ENCODE measurements around the gene PLXNB2. TPM values are rescaled to one million over a fixed set of nuclear protein-coding genes. Genes with fewer than 3 reads are reported as not detected.
A peak's percentile ranks its signal among the peaks of the same experiment; 100 is the strongest.

The PLXNB2 gene
- total RNA-seq, 1 experiment from 2014 or later, result 236 TPM

DNA sequence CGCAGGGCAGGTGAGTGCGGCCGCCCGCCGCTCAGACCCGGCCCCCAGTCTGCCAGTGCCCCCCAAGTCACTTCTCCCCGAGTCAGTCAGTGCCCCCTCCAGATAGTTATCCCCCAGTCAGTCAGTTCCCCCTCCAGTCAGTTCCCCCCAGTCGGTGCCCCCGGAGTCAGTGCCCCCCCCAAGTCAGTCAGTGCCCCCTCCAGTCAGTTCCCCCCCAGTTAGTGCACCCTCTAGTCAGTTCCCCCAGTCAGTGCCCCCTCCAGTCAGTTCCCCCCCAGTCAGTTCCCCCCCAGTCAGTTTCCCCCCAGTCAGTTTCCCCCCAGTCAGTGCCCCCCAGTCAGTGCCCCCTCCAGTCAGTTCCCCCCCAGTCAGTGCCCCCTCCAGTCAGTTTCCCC lies 36.1 kb upstream of the PLXNB2 start:
- H3K4me2 ChIP-seq (ENCODE audit: low read length), result peak overlapping the region; percentile 65
- H3K9me2 ChIP-seq (ENCODE audit: insufficient read depth), result no peaks in the 10 kb centered on the region
- H3K4me1 ChIP-seq (ENCODE audit: control insufficient read depth in 1 of 2, insufficient read depth in 2 of 2, low read length in 2 of 2), result peaks cover 4 to 12% of the 10 kb centered on the region in 2 experiments
- H3K36me3 ChIP-seq (ENCODE audit: control insufficient read depth in 1 of 2, insufficient read depth in 2 of 2, low read length in 2 of 2), result no peaks in the 10 kb centered on the region; a peak in 1 of 4 replicates
- POLR2A ChIA-PET, result no interaction called here
- BruUV-seq (replicated peaks), result no TSS peak
- peaks cover 30% of the 10 kb centered on the region for H3K79me2 ChIP-seq (ENCODE audit: insufficient read depth, low read length)
- intact Hi-C loops (cut with micrococcal nuclease), result no loop called here
- DNase-seq (ENCODE audit: low read depth, low spot score), result no peak
- TF ChIP-seq POLR2A (IDR thresholded peaks at IDR 0.05; ENCODE audit: borderline replicate concordance, extremely low read depth, insufficient read depth, insufficient read length), result no peak
- TF ChIP-seq CBX3 (IDR thresholded peaks at IDR 0.05; ENCODE audit: low read depth), result no peak
- TF ChIP-seq ZFX (IDR thresholded peaks at IDR 0.05), result peak; percentile 3; the same call in 1 of the 2 replicates
- CTCF ChIA-PET, result interaction anchor here (0.7 kb wide), 2 partner anchors 47 to 91 kb away, joined by 3 to 4 read pairs; no protein-coding TSS in a partner anchor
- peak overlapping the region; percentile 90 for H3K9ac ChIP-seq (ENCODE audit: low read length)
- H3K9me3 ChIP-seq (ENCODE audit: control insufficient read depth in 1 of 2, insufficient read depth in 1 of 2, low read depth in 1 of 2, low read length in 2 of 2), result peaks cover 0 to 11% of the 10 kb centered on the region in 2 experiments; a peak in 1 of 4 replicates
- 0 out of 2 replicates have a peak, but pooled peaks cover 4% of the 10 kb centered on the region for H4K20me1 ChIP-seq (ENCODE audit: insufficient read depth)
- peak overlapping the region; percentile 57 to 73 for H3K4me3 ChIP-seq (replicated peaks in 1 of 2; ENCODE audit: low read depth in 1 of 2, low read length in 2 of 2)
- no peak for ATAC-seq
- H3K27me3 ChIP-seq (ENCODE audit: insufficient read depth, low read length), result no peaks in the 10 kb centered on the region
- H2AFZ ChIP-seq (ENCODE audit: low read depth, low read length, poor library complexity, severe bottlenecking), result no peak overlapping the region
- peak overlapping the region; percentile 87 for H3K27ac ChIP-seq (ENCODE audit: low read depth, low read length)
- RAD21 ChIA-PET (ENCODE audit: low non-redundant PET in 1 of 2, low total read pairs in 2 of 2, uncharacterized antibody in 2 of 2, unreplicated experiment in 2 of 2), result no interaction called here

- peak within 1 kb of the TSS; percentile 87 for H3K27ac ChIP-seq (ENCODE audit: low read depth, low read length)
- peaks cover 0 to 16% of the 10 kb centered on the region in 2 experiments; a peak in 1 of 4 replicates for H3K9me3 ChIP-seq (ENCODE audit: control insufficient read depth in 1 of 2, insufficient read depth in 1 of 2, low read depth in 1 of 2, low read length in 2 of 2)
- peaks cover 24% of the 10 kb centered on the region for H3K79me2 ChIP-seq (ENCODE audit: insufficient read depth, low read length)
- peak within 1 kb of the TSS; percentile 90 for H3K9ac ChIP-seq (ENCODE audit: low read length)
- H3K36me3 ChIP-seq (ENCODE audit: control insufficient read depth in 1 of 2, insufficient read depth in 2 of 2, low read length in 2 of 2), result no peaks in the 10 kb centered on the region; a peak in 1 of 4 replicates
- H2AFZ ChIP-seq (ENCODE audit: low read depth, low read length, poor library complexity, severe bottlenecking), result no peak within 1 kb of the TSS
- POLR2A ChIA-PET, result no interaction called here
- no peak for DNase-seq (ENCODE audit: low read depth, low spot score)
- ATAC-seq, result peak; percentile 92
- peaks cover 4 to 12% of the 10 kb centered on the region in 2 experiments for H3K4me1 ChIP-seq (ENCODE audit: control insufficient read depth in 1 of 2, insufficient read depth in 2 of 2, low read length in 2 of 2)
- peak within 1 kb of the TSS; percentile 57 to 73 for H3K4me3 ChIP-seq (replicated peaks in 1 of 2; ENCODE audit: low read depth in 1 of 2, low read length in 2 of 2)
- no peaks in the 10 kb centered on the region for H3K27me3 ChIP-seq (ENCODE audit: insufficient read depth, low read length)
- H3K4me2 ChIP-seq (ENCODE audit: low read length), result peak within 1 kb of the TSS; percentile 93
- H3K9me2 ChIP-seq (ENCODE audit: insufficient read depth), result no peaks in the 10 kb centered on the region
- CTCF ChIA-PET, result interaction anchor here (0.7 to 2.7 kb wide), 9 partner anchors 12 to 91 kb away, joined by 3 to 17 read pairs (median 4); partner anchors contain the start of gene HDAC10
- TSS peak; percentile 72 for BruUV-seq (replicated peaks)
- RAD21 ChIA-PET (ENCODE audit: low non-redundant PET in 1 of 2, low total read pairs in 2 of 2, uncharacterized antibody in 2 of 2, unreplicated experiment in 2 of 2), result interaction anchor here (1.1 to 1.4 kb wide), 2 partner anchors 80 to 90 kb away, joined by 4 to 5 read pairs; no protein-coding TSS in a partner anchor
- no peaks in the 10 kb centered on the region for H4K20me1 ChIP-seq (ENCODE audit: insufficient read depth)
- intact Hi-C loops (cut with micrococcal nuclease), result loop anchor here (1.0 kb wide), 3 partner anchors 69 to 102 kb away; no protein-coding TSS in a partner anchor
- TF ChIP-seq RAD21 (IDR thresholded peaks at IDR 0.05; ENCODE audit: low read depth) (no peak), SRF (IDR thresholded peaks at IDR 0.05; ENCODE audit: low read depth) (no peak), CEBPB (IDR thresholded peaks at IDR 0.05; ENCODE audit: low read depth) (no peak), SP1 (IDR thresholded peaks at IDR 0.05; ENCODE audit: low read depth) (no peak), ZNF274 (IDR thresholded peaks at IDR 0.05; ENCODE audit: low read depth, low read length) (no peak), SIN3A (IDR thresholded peaks at IDR 0.05; ENCODE audit: low read depth) (no peak; the same call in 1 of the 2 replicates), TCF7L2 (IDR thresholded peaks at IDR 0.05; ENCODE audit: borderline replicate concordance, extremely low read depth, insufficient read depth, insufficient read length) (no peak), FOSL1 (IDR thresholded peaks at IDR 0.05; ENCODE audit: low read depth) (no peak), ATF3 (IDR thresholded peaks at IDR 0.05) (no peak), REST (IDR thresholded peaks at IDR 0.05; ENCODE audit: low read depth) (no peak), ZFX (IDR thresholded peaks at IDR 0.05) (peak; percentile 68; the same call in 1 of the 2 replicates), CBX3 (IDR thresholded peaks at IDR 0.05; ENCODE audit: low read depth) (0 out of 2 replicates have a peak, but pooled peaks have one; percentile 9), ELF1 (IDR thresholded peaks at IDR 0.05; ENCODE audit: borderline replicate concordance, low read depth) (no peak), POLR2AphosphoS5 (IDR thresholded peaks at IDR 0.05; ENCODE audit: low read depth, low read length) (peak; percentile 86), EGR1 (IDR thresholded peaks at IDR 0.05; ENCODE audit: low read depth) (no peak)
Observed at GRCh38 chr22:50342651-50343540, 35.5 kb upstream of the PLXNB2 start, which contains the start of gene PPP6R2. Gene PPP6R2, plus strand, starts transcription at chr22:50343327. Its CDS starts 50,582 bp downstream, at chr22:50393909.
